Naive thymus-derived CD8-positive, alpha-beta T cell (primary cell): ENCODE results near the gene YPEL5. TPM values are rescaled to one million over a fixed set of nuclear protein-coding genes. Genes with fewer than 3 reads are reported as not detected.

Experiments used
- polyA plus RNA-seq, 3 donors: library from polyadenylated mRNA; unstranded; fragments of 300-500 nt; fragmentation: Illumina TruSeq; gene quantifications; one replicate each; pipeline ENCODE4 v1.2.3, GENCODE V29; 2021
- total RNA-seq, 8 experiments: library from RNA in 2 of 8; stranded (reverse) in 2 of 8; gene quantifications; one replicate each; pipeline ENCODE4 v1.2.3 and lab custom pipeline; 2021 to 2026

YPEL5 gene
- total and polyA plus RNA-seq, 5 experiments from 2014 or later: 88.3 to 155 (median 103) TPM

Other genes starting within 250 kb of the YPEL5 start
- not detected for gene ALK, start 225.4 kb upstream of the YPEL5 start, total RNA-seq
- gene ALK, start 225.4 kb upstream of the YPEL5 start, polyA plus RNA-seq: under 1 TPM in 1 of 3 donors, not detected in 2; 0.10 TPM
- 100 to 1,000 TPM; 537 to 573 TPM for gene LBH, start 84.5 kb downstream of the YPEL5 start, total RNA-seq
- 100 to 1,000 TPM; 243 to 356 (median 307) TPM for gene LBH, start 84.5 kb downstream of the YPEL5 start, polyA plus RNA-seq